ENCODE measurements around the gene STON2. TPM values are rescaled to one million over a fixed set of nuclear protein-coding genes. Genes with fewer than 3 reads are reported as not detected.
A peak's percentile ranks its signal among the peaks of the same experiment; 100 is the strongest.

Gene STON2, protein sequence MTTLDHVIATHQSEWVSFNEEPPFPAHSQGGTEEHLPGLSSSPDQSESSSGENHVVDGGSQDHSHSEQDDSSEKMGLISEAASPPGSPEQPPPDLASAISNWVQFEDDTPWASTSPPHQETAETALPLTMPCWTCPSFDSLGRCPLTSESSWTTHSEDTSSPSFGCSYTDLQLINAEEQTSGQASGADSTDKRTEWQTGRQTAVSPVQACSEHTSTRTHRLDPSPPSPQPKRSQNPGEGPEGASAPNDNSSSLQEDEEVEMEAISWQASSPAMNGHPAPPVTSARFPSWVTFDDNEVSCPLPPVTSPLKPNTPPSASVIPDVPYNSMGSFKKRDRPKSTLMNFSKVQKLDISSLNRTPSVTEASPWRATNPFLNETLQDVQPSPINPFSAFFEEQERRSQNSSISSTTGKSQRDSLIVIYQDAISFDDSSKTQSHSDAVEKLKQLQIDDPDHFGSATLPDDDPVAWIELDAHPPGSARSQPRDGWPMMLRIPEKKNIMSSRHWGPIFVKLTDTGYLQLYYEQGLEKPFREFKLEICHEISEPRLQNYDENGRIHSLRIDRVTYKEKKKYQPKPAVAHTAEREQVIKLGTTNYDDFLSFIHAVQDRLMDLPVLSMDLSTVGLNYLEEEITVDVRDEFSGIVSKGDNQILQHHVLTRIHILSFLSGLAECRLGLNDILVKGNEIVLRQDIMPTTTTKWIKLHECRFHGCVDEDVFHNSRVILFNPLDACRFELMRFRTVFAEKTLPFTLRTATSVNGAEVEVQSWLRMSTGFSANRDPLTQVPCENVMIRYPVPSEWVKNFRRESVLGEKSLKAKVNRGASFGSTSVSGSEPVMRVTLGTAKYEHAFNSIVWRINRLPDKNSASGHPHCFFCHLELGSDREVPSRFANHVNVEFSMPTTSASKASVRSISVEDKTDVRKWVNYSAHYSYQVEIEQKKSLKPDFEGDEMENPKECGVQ
- 10 to 100 TPM in 1 of 2 donors, 1 to 10 TPM in 1; 8.5 to 20.4 TPM for polyA plus RNA-seq

DNA sequence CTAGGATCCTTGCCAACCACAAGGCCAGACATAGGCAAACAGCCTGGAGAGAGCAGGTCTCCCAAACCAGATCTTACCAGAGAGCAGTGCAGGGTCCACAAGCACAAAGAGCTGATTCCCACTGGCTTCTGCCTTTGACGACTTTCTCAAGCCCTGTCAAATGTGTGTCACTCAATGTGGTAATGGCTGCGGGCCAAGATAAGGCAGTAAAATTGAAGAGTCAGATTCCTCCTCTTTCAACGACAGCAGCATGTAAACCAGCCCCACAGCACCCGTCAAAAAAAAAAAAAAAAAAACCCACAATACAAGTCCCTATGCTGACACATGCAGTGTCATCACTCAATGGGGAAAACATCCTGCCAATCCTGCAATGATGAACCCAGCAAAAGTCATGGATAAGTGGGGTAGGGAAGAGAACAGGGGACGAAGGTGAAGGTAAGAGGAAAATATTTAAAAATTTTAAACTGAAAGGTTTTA, at the start of gene STON2:
STON2 (minus strand) TSS at position 123 of the 477 bp plus-strand sequence. CDS start 1,942 bp downstream, outside the sequence.
- no peaks in the 10 kb centered on the region for H3K36me3 ChIP-seq (ENCODE audit: control insufficient read depth in 2 of 2, insufficient read depth in 2 of 2, low read length in 1 of 2)
- peak within 1 kb of the TSS; percentile 96 for H3K27ac ChIP-seq (ENCODE audit: low read depth in 2 of 2, low read length in 1 of 2)
- peaks cover 0 to 14% of the 10 kb centered on the region in 2 donors for H3K4me1 ChIP-seq (ENCODE audit: control insufficient read depth in 2 of 2, insufficient read depth in 2 of 2, low read length in 1 of 2)
- peak within 1 kb of the TSS in 1 of 2 donors; percentile 20 for H3K4me3 ChIP-seq (ENCODE audit: low read depth in 1 of 2, low read length in 2 of 2)
- no peaks in the 10 kb centered on the region for H3K9me3 ChIP-seq (ENCODE audit: control insufficient read depth in 2 of 2, insufficient read depth in 1 of 2, low read depth in 1 of 2, low read length in 1 of 2)
- no peaks in the 10 kb centered on the region for H3K27me3 ChIP-seq (ENCODE audit: control insufficient read depth in 1 of 2, insufficient read depth in 2 of 2, low read length in 2 of 2)
- WGBS, 2 donors, result 32 to 50% methylated on average over 5 of the region's 5 CpGs

DNA sequence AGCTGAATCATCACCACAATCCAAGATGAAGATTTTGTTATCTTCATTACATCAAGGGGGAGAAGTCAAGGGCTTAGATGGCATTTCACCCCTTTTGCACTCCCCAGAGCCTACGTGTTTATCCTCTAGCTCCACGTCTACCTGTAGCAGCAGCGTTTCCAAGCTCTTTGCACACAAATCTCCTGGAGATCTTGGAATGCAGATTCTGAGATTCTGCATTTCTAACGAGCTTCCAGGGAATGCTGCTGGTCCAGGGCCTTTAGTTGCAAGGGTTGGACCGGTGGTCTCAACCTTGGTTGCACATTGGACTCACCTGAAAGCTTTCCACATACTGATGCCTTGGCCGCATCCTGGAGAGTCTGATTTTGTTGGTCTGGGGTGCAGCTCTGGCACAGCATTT, 49.5 kb upstream of the STON2 start:
- H3K4me1 ChIP-seq (ENCODE audit: control insufficient read depth in 2 of 2, insufficient read depth in 2 of 2, low read length in 1 of 2), result no peaks in the 10 kb centered on the region

DNA sequence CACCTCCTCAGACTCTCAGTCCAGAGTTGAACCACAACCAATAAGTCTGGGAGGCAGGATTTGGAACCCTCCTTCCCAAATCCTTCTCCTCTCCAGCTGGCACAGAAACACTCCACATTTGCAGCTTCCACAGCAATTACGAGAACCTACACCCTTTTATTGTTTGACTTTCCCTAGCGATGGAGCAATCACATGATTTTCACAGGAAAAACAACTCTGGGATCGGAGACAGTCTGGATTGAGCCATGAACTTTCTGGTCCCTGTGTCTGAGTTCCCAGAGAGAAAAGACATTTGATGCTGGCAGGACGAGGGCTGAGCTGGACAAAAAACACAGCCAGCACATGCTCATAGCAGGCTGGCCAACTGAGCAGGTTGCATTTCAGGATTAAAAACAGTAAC, 49.0 kb upstream of the STON2 start:
- H3K27ac ChIP-seq (ENCODE audit: low read depth in 2 of 2, low read length in 1 of 2), result no peak overlapping the region
- no peaks in the 10 kb centered on the region for H3K9me3 ChIP-seq (ENCODE audit: control insufficient read depth in 2 of 2, insufficient read depth in 1 of 2, low read depth in 1 of 2, low read length in 1 of 2)
- no peaks in the 10 kb centered on the region for H3K4me1 ChIP-seq (ENCODE audit: control insufficient read depth in 2 of 2, insufficient read depth in 2 of 2, low read length in 1 of 2)
- no peak overlapping the region for H3K4me3 ChIP-seq (ENCODE audit: low read depth in 1 of 2, low read length in 2 of 2)
- H3K27me3 ChIP-seq (ENCODE audit: control insufficient read depth in 1 of 2, insufficient read depth in 2 of 2, low read length in 2 of 2), result no peaks in the 10 kb centered on the region
- WGBS, 2 donors, result 11 to 14% methylated on average over 4 of the region's 4 CpGs
- no peaks in the 10 kb centered on the region for H3K36me3 ChIP-seq (ENCODE audit: control insufficient read depth in 2 of 2, insufficient read depth in 2 of 2, low read length in 1 of 2)

More for the DNA sequence above, 49.5 kb upstream of the STON2 start:
- Histone ChIP-seq H3K4me3 (ENCODE audit: low read depth in 1 of 2, low read length in 2 of 2) (no peak overlapping the region), H3K9me3 (ENCODE audit: control insufficient read depth in 2 of 2, insufficient read depth in 1 of 2, low read depth in 1 of 2, low read length in 1 of 2) (no peaks in the 10 kb centered on the region), H3K36me3 (ENCODE audit: control insufficient read depth in 2 of 2, insufficient read depth in 2 of 2, low read length in 1 of 2) (no peaks in the 10 kb centered on the region), H3K27me3 (ENCODE audit: control insufficient read depth in 1 of 2, insufficient read depth in 2 of 2, low read length in 2 of 2) (no peaks in the 10 kb centered on the region), H3K27ac (ENCODE audit: low read depth in 2 of 2, low read length in 1 of 2) (no peak overlapping the region)
- WGBS, 2 donors, result 68 to 74% methylated on average over 6 of the region's 6 CpGs

DNA sequence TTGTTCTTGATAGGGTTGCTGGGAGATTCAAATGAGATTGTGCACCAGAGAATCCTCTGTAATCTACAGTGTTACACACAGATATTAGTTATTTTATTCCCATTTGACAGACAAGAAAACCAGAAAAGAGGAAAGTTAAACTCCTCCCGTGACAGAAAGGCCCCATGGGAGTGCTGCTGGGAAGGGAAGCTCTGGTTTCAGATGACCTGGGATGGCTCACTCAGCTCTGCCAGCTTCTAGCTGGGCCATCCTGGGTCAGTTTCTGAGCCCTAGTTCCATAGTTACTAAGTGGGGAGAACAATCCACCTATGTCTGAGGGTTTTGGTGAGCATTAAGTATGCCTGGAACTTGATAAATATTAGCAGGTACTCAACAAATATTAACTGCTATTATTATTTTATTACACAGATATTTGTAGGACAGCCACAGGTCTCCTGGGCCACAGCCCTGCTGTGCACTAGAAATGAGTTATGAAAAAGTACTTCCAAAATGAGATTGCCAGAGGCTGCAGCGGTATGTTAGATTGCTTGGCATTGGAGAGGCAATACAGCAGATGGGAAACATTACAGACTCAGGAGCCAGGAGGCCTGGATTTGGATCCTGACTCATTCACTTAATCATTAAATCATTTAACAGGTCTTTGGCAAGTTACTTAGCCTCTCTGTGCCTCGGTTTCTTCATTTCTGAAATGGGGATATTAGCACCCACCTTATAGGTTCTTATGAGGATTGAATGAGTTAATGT, 47.1 kb upstream of the STON2 start:
- Histone ChIP-seq H3K4me1 (ENCODE audit: control insufficient read depth in 2 of 2, insufficient read depth in 2 of 2, low read length in 1 of 2) (no peaks in the 10 kb centered on the region), H3K27me3 (ENCODE audit: control insufficient read depth in 1 of 2, insufficient read depth in 2 of 2, low read length in 2 of 2) (no peaks in the 10 kb centered on the region), H3K36me3 (ENCODE audit: control insufficient read depth in 2 of 2, insufficient read depth in 2 of 2, low read length in 1 of 2) (no peaks in the 10 kb centered on the region), H3K9me3 (ENCODE audit: control insufficient read depth in 2 of 2, insufficient read depth in 1 of 2, low read depth in 1 of 2, low read length in 1 of 2) (no peaks in the 10 kb centered on the region), H3K4me3 (ENCODE audit: low read depth in 1 of 2, low read length in 2 of 2) (no peak overlapping the region), H3K27ac (ENCODE audit: low read depth in 2 of 2, low read length in 1 of 2) (no peak overlapping the region)
- 68 to 74% methylated on average over 3 of the region's 3 CpGs for WGBS, 2 donors

DNA sequence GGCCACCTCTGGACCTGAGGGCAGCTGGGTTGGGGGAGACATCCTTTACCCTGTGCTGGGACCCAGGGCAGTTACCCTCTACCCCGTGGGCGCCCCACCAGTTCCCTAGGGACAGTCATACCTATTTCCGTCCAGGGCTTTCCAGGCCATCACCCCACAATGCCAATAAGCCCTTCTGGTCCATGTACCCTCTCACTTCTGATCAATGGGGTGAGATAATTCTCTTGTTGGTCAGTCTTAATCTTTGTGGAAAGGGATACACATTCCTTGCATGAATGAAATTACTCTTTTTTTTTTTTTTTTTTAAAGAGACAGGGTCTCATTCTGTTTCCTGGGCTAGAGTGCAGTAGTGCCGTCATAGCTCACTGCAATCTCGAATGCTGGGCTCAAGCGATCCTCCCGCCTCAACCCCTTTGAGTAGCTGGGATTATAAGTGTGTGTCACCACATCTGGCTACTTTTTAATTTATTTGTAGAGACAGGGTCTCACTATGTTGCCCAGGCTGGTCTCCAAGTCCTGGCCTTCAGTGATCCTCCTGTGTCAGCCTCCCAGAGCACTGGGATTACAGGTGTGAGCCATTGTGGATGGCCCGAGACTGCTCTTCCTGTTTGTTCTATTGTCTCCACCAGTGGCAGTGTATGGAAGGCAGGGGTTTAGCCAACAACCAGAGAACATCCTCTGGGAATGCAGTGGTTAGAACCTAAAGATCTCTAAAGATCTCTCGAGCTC, 46.3 kb upstream of the STON2 start:
- Histone ChIP-seq H3K27ac (ENCODE audit: low read depth in 2 of 2, low read length in 1 of 2) (no peak overlapping the region), H3K36me3 (ENCODE audit: control insufficient read depth in 2 of 2, insufficient read depth in 2 of 2, low read length in 1 of 2) (no peaks in the 10 kb centered on the region), H3K27me3 (ENCODE audit: control insufficient read depth in 1 of 2, insufficient read depth in 2 of 2, low read length in 2 of 2) (no peaks in the 10 kb centered on the region), H3K4me3 (ENCODE audit: low read depth in 1 of 2, low read length in 2 of 2) (no peak overlapping the region), H3K4me1 (ENCODE audit: control insufficient read depth in 2 of 2, insufficient read depth in 2 of 2, low read length in 1 of 2) (no peaks in the 10 kb centered on the region), H3K9me3 (ENCODE audit: control insufficient read depth in 2 of 2, insufficient read depth in 1 of 2, low read depth in 1 of 2, low read length in 1 of 2) (no peaks in the 10 kb centered on the region)
- WGBS, 2 donors, result 83 to 89% methylated on average over 9 of the region's 9 CpGs

DNA sequence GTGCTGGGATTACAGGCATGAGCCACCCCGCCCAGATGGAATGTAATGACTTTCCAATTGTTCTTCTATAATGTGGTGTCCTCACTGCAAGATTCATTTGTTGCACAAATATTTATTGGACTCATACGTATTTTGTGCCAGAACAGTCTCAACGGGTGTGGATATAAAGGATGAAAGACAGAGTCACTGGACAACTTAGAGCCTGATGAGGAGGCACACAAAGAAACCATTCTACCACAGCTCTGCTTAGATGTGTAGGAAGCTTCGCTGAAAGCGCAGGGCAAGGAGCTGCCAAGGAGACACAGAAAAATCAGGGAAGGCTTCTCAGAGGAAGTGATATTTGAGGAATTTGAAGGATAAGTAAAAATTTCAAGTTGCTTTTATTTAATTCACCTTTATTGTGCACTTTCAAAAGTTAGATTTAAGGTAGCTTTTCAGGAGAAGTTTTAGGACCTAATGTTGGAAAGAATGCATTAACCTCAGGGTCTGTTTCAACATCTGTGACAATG, 41.6 kb upstream of the STON2 start:
- Histone ChIP-seq H3K4me1 (ENCODE audit: control insufficient read depth in 2 of 2, insufficient read depth in 2 of 2, low read length in 1 of 2) (no peaks in the 10 kb centered on the region), H3K27ac (ENCODE audit: low read depth in 2 of 2, low read length in 1 of 2) (no peak overlapping the region), H3K9me3 (ENCODE audit: control insufficient read depth in 2 of 2, insufficient read depth in 1 of 2, low read depth in 1 of 2, low read length in 1 of 2) (no peaks in the 10 kb centered on the region), H3K4me3 (ENCODE audit: low read depth in 1 of 2, low read length in 2 of 2) (no peak overlapping the region), H3K27me3 (ENCODE audit: control insufficient read depth in 1 of 2, insufficient read depth in 2 of 2, low read length in 2 of 2) (peaks cover 0 to 2% of the 10 kb centered on the region in 2 donors), H3K36me3 (ENCODE audit: control insufficient read depth in 2 of 2, insufficient read depth in 2 of 2, low read length in 1 of 2) (no peaks in the 10 kb centered on the region)
- 77 to 81% methylated on average over 5 of the region's 5 CpGs for WGBS, 2 donors

DNA sequence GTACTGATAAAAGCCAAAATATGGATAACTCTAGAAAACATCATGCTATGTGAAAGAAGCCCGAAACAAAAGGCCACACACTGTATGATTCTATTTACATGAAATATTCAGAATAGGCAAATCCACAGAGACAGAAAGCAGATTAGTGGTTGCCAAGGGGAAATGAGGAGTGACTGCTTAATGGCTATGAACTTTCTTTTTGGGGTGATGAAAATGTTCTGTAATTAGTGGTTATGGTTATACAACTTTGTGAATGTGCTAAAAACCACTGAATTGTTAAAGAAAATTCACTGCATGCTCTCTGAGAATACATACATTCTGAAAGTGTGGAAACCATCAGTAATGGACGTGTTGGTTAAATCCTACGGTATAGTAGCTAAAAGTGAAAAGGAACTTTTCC, 39.9 kb upstream of the STON2 start:
- H3K4me1 ChIP-seq (ENCODE audit: control insufficient read depth in 2 of 2, insufficient read depth in 2 of 2, low read length in 1 of 2), result no peaks in the 10 kb centered on the region
- no peaks in the 10 kb centered on the region for H3K36me3 ChIP-seq (ENCODE audit: control insufficient read depth in 2 of 2, insufficient read depth in 2 of 2, low read length in 1 of 2)
- no peak overlapping the region for H3K27ac ChIP-seq (ENCODE audit: low read depth in 2 of 2, low read length in 1 of 2)
- no peak overlapping the region for H3K4me3 ChIP-seq (ENCODE audit: low read depth in 1 of 2, low read length in 2 of 2)
- 78 to 91% methylated on average over 3 of the region's 3 CpGs for WGBS, 2 donors
- H3K27me3 ChIP-seq (ENCODE audit: control insufficient read depth in 1 of 2, insufficient read depth in 2 of 2, low read length in 2 of 2), result peaks cover 0 to 2% of the 10 kb centered on the region in 2 donors
- H3K9me3 ChIP-seq (ENCODE audit: control insufficient read depth in 2 of 2, insufficient read depth in 1 of 2, low read depth in 1 of 2, low read length in 1 of 2), result no peaks in the 10 kb centered on the region

DNA sequence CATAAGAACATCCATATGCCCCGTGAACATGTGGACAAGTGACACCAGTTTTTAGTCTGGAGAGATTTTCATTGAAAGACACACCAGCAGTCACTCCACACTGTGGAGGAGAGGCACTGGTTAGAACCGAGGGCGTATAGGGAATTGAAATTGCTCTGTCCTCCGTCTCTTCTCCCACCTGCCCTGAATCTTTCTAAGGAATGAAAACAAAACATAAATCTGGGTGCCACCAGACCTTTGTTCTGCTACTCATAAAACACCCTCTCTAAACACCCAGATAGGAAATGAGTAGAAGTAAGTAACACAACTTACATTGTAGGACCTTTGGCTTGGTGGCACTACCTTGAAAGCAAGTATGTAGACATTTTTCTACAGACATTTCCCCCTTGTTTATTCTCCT, 37.1 kb upstream of the STON2 start:
- Histone ChIP-seq H3K4me1 (ENCODE audit: control insufficient read depth in 2 of 2, insufficient read depth in 2 of 2, low read length in 1 of 2) (no peaks in the 10 kb centered on the region), H3K4me3 (ENCODE audit: low read depth in 1 of 2, low read length in 2 of 2) (peak overlapping the region in 1 of 2 donors; percentile 71), H3K9me3 (ENCODE audit: control insufficient read depth in 2 of 2, insufficient read depth in 1 of 2, low read depth in 1 of 2, low read length in 1 of 2) (no peaks in the 10 kb centered on the region), H3K27me3 (ENCODE audit: control insufficient read depth in 1 of 2, insufficient read depth in 2 of 2, low read length in 2 of 2) (peaks cover 0 to 2% of the 10 kb centered on the region in 2 donors), H3K27ac (ENCODE audit: low read depth in 2 of 2, low read length in 1 of 2) (no peak overlapping the region), H3K36me3 (ENCODE audit: control insufficient read depth in 2 of 2, insufficient read depth in 2 of 2, low read length in 1 of 2) (no peaks in the 10 kb centered on the region)
- whole genome bisulfite sequencing, 2 donors, result 42 to 52% methylated on average over 4 of the region's 4 CpGs
